BLaER1 treated with 17β-estradiol and CSF1 and Interleukin-3, amounts not matched to agents 10 nM and 100 nM (cell line): ENCODE measurements around the gene DENND10.
"Not testable (repeated sequence)": the region's sequence is repeated elsewhere in the genome, so short reads cannot be mapped to it uniquely, and the experiment has no call there.

Experiments used
- H3K27ac ChIP-seq, 11 experiments: shearing (Covaris generic); formaldehyde crosslinking; 2 replicates each; pipeline ENCODE4 v1.8.1; 2022
- H3K27me3 ChIP-seq, 11 experiments: shearing (Covaris generic); formaldehyde crosslinking; 2 replicates each; pipeline ENCODE4 v1.8.1; 2022
- H3K36me3 ChIP-seq, 11 experiments: shearing (Covaris generic); formaldehyde crosslinking; 2 replicates each; pipeline ENCODE4 v1.8.1; 2022
- H3K4me1 ChIP-seq, 10 experiments: shearing (Covaris generic); formaldehyde crosslinking; 2 replicates each; pipeline ENCODE4 v1.8.1; 2022
- H3K4me2 ChIP-seq, 11 experiments: shearing (Covaris generic); formaldehyde crosslinking; 2 replicates each; pipeline ENCODE4 v1.8.1; 2022
- H3K4me3 ChIP-seq, 10 experiments: shearing (Covaris generic); formaldehyde crosslinking; 2 replicates each; pipeline ENCODE4 v1.8.1; 2022
- H3K9ac ChIP-seq, 11 experiments: shearing (Covaris generic); formaldehyde crosslinking; 2 replicates each; pipeline ENCODE4 v1.8.1; 2022
- H3K9me3 ChIP-seq, 11 experiments: shearing (Covaris generic); formaldehyde crosslinking; replicated peaks in 1 of 11; 2 replicates each; pipeline ENCODE4 v1.8.1; 2022
- H4K20me1 ChIP-seq, 11 experiments: shearing (Covaris generic); formaldehyde crosslinking; 2 replicates each; pipeline ENCODE4 v1.8.1; 2022
- Cebpa-rat ChIP-seq, 11 experiments: shearing (Covaris generic); IDR thresholded peaks; 2 replicates each; pipeline ENCODE4 v1.8.1; 2022

Gene DENND10

DNA sequence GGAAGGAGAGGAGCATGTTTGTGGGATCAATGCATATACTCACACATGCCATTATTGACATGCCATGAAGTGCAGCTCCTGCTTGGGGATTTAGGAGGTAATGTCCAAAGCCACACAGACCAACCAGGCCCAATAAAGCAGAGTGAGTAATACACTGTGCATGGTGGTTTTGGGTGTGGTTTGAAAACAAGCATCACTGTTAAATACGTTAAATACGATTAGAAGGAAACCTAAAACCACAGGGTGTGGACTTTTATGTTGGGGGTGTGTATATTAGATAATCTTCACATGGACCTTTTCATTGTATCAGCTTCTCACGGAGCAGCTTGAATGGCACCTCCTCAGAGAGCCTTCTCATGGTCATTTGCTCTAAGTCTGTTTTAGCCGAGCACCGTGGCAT, 12.9 kb upstream of the DENND10 start:
- Histone ChIP-seq H3K9ac (peak overlapping the region in 1 of 11 experiments; percentile 23; a peak in 1 of 22 replicates), H3K4me1 (peaks cover 0 to 32% (median 12%) of the 10 kb centered on the region in 10 experiments; a peak in 18 of 20 replicates), H3K4me3 (0 out of 20 replicates have a peak overlapping the region, but pooled peaks of 1 of the 10 experiments have one; percentile 33), H3K9me3 (no peaks in the 10 kb centered on the region), H3K36me3 (no peaks in the 10 kb centered on the region), H3K27ac (peak overlapping the region in 2 of 11 experiments; percentile 56 to 59; a peak in 3 of 22 replicates), H4K20me1 (no peaks in the 10 kb centered on the region), H3K27me3 (no peaks in the 10 kb centered on the region), H3K4me2 (peak overlapping the region in 9 of 11 experiments; percentile 2 to 73 (median 48); a peak in 14 of 22 replicates)
- TF ChIP-seq Cebpa-rat (IDR thresholded peaks at IDR 0.05): no peak

- Histone ChIP-seq H3K27me3 (no peaks in the 10 kb centered on the region), H3K9me3 (no peaks in the 10 kb centered on the region), H3K4me2 (no peak overlapping the region), H3K27ac (no peak overlapping the region), H3K9ac (no peak overlapping the region), H4K20me1 (no peaks in the 10 kb centered on the region), H3K36me3 (no peaks in the 10 kb centered on the region), H3K4me1 (peaks cover 0 to 22% (median 9%) of the 10 kb centered on the region in 10 experiments; a peak in 17 of 20 replicates), H3K4me3 (no peak overlapping the region)
- TF ChIP-seq Cebpa-rat (IDR thresholded peaks at IDR 0.05): no peak
Measured at GRCh38 chr10:119095640-119096039, 8.3 kb upstream of the DENND10 start.

DNA sequence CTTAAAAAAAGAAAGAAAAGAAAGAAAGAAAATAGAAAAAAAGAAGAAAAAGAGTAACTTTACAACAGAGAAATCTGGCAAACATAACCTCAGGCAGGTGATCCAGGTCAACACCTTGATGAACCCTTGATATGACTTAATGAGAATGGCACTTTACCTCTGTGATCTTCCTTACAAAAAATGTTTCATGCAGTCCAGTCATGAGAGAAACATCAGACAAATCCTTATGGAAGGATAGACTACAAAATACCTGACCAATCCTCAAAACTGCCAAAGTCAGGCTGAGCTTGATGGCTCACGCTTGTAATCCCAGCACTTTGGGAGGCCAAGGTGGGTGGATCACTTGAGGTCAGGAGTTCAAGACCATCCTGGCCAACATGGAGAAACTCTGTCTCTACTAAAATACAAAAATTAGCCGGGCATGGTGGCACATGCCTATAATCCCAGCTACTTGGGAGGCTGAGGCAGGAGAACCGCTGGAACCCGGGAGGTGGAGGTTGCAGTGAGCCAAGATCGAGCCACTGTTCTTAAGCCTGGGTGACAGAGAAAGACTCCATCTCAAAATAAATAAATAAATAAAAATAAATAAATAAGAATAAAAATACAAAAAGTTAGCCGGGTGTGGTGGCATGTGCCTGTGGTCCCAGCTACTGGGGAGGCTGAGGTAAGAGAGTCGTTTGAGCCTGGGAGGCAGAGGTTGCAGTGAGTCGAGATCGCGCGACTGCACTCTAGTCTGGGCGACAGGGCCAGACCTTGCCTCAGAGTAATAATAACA, 7.1 kb upstream of the DENND10 start:
- not testable (repeated sequence) for H3K36me3 ChIP-seq, H3K9ac ChIP-seq, H3K27me3 ChIP-seq, H4K20me1 ChIP-seq, H3K9me3 ChIP-seq, H3K4me3 ChIP-seq, H3K4me2 ChIP-seq, H3K27ac ChIP-seq
- H3K4me1 ChIP-seq: peaks cover 0 to 15% (median 2%) of the 10 kb centered on the region in 10 experiments; a peak in 7 of 20 replicates

DNA sequence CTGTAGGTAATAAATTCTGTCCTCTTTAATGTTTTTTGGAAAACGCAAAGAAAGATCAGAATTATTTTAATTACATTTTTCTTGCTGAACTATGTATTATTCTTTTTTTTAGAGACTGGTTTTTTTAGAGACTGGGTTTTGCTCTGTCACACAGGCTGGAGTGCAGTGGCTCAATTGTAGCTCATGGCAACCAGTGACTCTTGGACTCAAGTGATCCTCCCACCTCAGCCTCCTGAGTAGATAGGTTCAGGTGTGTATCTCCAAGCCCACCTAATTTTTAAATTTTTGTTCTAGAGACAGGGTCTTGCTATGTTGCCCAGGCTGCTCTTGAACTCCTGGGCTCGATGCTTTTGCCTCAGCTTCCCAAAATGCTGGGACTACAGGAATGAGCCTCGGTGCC, 5.3 kb upstream of the DENND10 start:
- H3K9me3 ChIP-seq: no peaks in the 10 kb centered on the region
- no peaks in the 10 kb centered on the region for H3K36me3 ChIP-seq
- no peaks in the 10 kb centered on the region for H3K27me3 ChIP-seq
- TF ChIP-seq Cebpa-rat (IDR thresholded peaks at IDR 0.05): no peak
- H4K20me1 ChIP-seq: no peaks in the 10 kb centered on the region
- no peak overlapping the region for H3K9ac ChIP-seq
- H3K4me3 ChIP-seq: no peak overlapping the region
- no peak overlapping the region for H3K4me2 ChIP-seq
- H3K4me1 ChIP-seq: peaks cover 0 to 13% (median 6%) of the 10 kb centered on the region in 10 experiments; a peak in 7 of 20 replicates
- no peak overlapping the region for H3K27ac ChIP-seq

- Histone ChIP-seq H3K36me3 (no peaks in the 10 kb centered on the region), H3K9me3 (no peaks in the 10 kb centered on the region), H3K27me3 (no peaks in the 10 kb centered on the region), H3K4me1 (peaks cover 10 to 24% (median 17%) of the 10 kb centered on the region in 10 experiments), H3K4me2 (peak overlapping the region in 3 of 11 experiments; percentile 12 to 33 (median 31); a peak in 4 of 22 replicates), H3K4me3 (no peak overlapping the region), H3K9ac (no peak overlapping the region; a peak in 1 of 22 replicates), H3K27ac (no peak overlapping the region), H4K20me1 (peaks cover 0 to 12% (median 1%) of the 10 kb centered on the region in 11 experiments; a peak in 7 of 22 replicates)
- no peak for TF ChIP-seq Cebpa-rat (IDR thresholded peaks at IDR 0.05)
Measured at GRCh38 chr10:119100434-119101238, 3.3 kb upstream of the DENND10 start.

DNA sequence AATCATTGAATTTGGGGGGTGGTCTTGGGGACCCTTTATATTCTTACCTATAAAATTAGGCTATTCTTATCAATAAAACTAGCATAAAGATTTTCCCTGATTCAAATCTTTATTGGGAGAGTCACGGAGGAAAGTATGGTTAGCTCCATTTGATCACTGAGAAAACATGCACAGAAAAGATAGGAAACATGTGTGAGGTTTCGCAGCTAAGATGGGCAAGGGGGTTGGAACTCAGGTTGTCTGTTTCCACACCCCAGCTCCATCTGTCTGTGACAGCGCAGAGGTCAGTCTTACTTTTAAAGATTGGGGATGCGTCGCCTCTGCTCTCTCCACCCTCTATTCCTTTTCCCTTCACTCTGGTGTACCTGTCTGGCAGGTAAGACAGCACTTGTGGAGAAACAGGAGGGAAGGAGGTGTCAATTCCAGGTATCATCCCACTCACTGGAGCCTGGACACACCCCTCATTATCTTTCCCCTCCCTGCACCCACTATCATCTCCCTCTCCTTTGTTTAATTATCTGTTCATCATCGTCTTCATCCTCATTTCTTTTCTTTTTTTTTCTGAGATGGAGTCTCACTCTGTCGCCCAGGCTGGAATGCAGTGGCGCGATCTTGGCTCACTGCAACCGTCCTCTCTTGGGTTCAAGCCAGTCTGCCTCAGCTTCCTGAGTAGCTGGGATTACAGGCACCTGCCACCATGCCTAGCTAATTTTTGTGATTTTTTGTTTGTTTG, 2.4 kb upstream of the DENND10 start:
- Histone ChIP-seq H4K20me1 (peaks cover 0 to 21% (median 5%) of the 10 kb centered on the region in 11 experiments; a peak in 7 of 22 replicates), H3K9ac (no peak overlapping the region), H3K4me2 (0 out of 22 replicates have a peak overlapping the region, but pooled peaks of 2 of the 11 experiments have one; percentile 3 to 33), H3K36me3 (peaks cover 0 to 4% (median 0%) of the 10 kb centered on the region in 11 experiments; a peak in 3 of 22 replicates), H3K27me3 (no peaks in the 10 kb centered on the region), H3K4me1 (peaks cover 19 to 33% (median 23%) of the 10 kb centered on the region in 10 experiments), H3K9me3 (no peaks in the 10 kb centered on the region), H3K27ac (no peak overlapping the region), H3K4me3 (no peak overlapping the region)
- TF ChIP-seq Cebpa-rat (IDR thresholded peaks at IDR 0.05): no peak

- no peak overlapping the region for H3K27ac ChIP-seq
- no peak overlapping the region for H3K4me2 ChIP-seq
- no peak overlapping the region for H3K4me3 ChIP-seq
- H3K9ac ChIP-seq: no peak overlapping the region
- peaks cover 3 to 20% (median 11%) of the 10 kb centered on the region in 11 experiments; a peak in 21 of 22 replicates for H3K36me3 ChIP-seq
- H3K9me3 ChIP-seq: no peaks in the 10 kb centered on the region
- H3K4me1 ChIP-seq: peaks cover 19 to 49% (median 31%) of the 10 kb centered on the region in 10 experiments
- H3K27me3 ChIP-seq: no peaks in the 10 kb centered on the region
- no peak for TF ChIP-seq Cebpa-rat (IDR thresholded peaks at IDR 0.05)
- peaks cover 0 to 24% (median 5%) of the 10 kb centered on the region in 11 experiments; a peak in 7 of 22 replicates for H4K20me1 ChIP-seq
Measured at GRCh38 chr10:119103241-119103902, 541 bp upstream of the DENND10 start.

DNA sequence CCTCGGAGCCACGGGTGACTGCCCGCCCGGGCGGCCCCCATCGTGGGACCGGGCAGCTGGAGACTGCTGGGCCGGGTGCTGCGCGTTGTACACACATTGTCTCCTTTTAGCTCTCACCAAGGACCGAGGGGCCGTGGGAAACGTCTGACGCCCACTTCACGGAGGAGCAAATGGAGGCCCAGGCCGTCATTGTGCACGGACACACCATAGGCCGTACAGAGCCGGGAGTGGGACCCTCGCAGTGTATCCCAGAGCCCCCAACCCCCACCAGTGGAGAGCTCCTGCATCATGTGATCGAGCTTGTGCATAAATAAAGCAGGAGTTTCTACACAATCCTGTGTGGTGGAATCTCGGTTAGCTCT, 722 bp downstream of the DENND10 start:
- H3K9me3 ChIP-seq: no peaks in the 10 kb centered on the region
- peaks cover 16 to 32% (median 23%) of the 10 kb centered on the region in 11 experiments for H3K36me3 ChIP-seq
- peak overlapping the region; percentile 35 to 89 (median 85); a peak in 21 of 22 replicates for H3K27ac ChIP-seq
- H3K4me2 ChIP-seq: peak overlapping the region; percentile 84 to 99 (median 96)
- peaks cover 19 to 52% (median 31%) of the 10 kb centered on the region in 10 experiments for H3K4me1 ChIP-seq
- TF ChIP-seq Cebpa-rat (IDR thresholded peaks at IDR 0.05): no peak
- H4K20me1 ChIP-seq: peaks cover 0 to 24% (median 5%) of the 10 kb centered on the region in 11 experiments; a peak in 7 of 22 replicates
- peak overlapping the region; percentile 73 to 90 (median 82) for H3K4me3 ChIP-seq
- no peaks in the 10 kb centered on the region for H3K27me3 ChIP-seq
- H3K9ac ChIP-seq: peak overlapping the region; percentile 81 to 93 (median 88)
